Lower leg skin (tissue), 4 donors: ENCODE measurements around the gene STX10. TPM values are rescaled to one million over a fixed set of nuclear protein-coding genes. Genes with fewer than 3 reads are reported as not detected.

Experiments
- DNase-seq, 2 donors: peaks; one replicate each; pipeline ENCODE4 v3.0.0-alpha.2; 2019; ENCODE audit warnings: low spot score in 2 of 2
- H3K4me3 ChIP-seq: fragments of 200-600 bp; sonication (generic); 2 replicates; pipeline ENCODE4 v1.5.1; 2017; ENCODE audit warnings: mild to moderate bottlenecking, low read depth; ENCODE audit not compliant: poor library complexity, severe bottlenecking
- CTCF ChIP-seq, 3 donors: fragments of 450-650 bp; IDR thresholded peaks; one replicate each; pipeline ENCODE4 v1.5.1; 2016; ENCODE audit warnings: antibody characterized with exemption in 3 of 3, mild to moderate bottlenecking in 3 of 3, moderate library complexity in 2 of 3
- POLR2A ChIP-seq, 2 donors: fragments of 450-650 bp; IDR thresholded peaks; one replicate each; pipeline ENCODE4 v1.6.1; 2016 to 2017; ENCODE audit warnings: antibody characterized with exemption in 2 of 2, mild to moderate bottlenecking in 1 of 2, moderate library complexity in 1 of 2
- WGBS, 2 donors: methylation state at CpG; one replicate each; pipeline ENCODE4 v1.1.5; 2018; 5-methylcytosine and 5-hydroxymethylcytosine counted together
- intact Hi-C: fragments of 100-400 bp; cut with DNase I; formaldehyde crosslinking; loops from one replicate; pipeline ENCODE4 v1.15.0; 2023; ENCODE audit warnings: low total_unique reads
- total RNA-seq, 4 donors: library from RNA; depleted of rRNA; stranded (reverse); fragments of >200 nt; gene quantifications; one replicate each; pipeline ENCODE4 v1.1.0, GENCODE V29; 2016

The STX10 gene
- total RNA-seq, 4 donors from 2014 or later, result 67.8 to 110 (median 78.0) TPM

DNA sequence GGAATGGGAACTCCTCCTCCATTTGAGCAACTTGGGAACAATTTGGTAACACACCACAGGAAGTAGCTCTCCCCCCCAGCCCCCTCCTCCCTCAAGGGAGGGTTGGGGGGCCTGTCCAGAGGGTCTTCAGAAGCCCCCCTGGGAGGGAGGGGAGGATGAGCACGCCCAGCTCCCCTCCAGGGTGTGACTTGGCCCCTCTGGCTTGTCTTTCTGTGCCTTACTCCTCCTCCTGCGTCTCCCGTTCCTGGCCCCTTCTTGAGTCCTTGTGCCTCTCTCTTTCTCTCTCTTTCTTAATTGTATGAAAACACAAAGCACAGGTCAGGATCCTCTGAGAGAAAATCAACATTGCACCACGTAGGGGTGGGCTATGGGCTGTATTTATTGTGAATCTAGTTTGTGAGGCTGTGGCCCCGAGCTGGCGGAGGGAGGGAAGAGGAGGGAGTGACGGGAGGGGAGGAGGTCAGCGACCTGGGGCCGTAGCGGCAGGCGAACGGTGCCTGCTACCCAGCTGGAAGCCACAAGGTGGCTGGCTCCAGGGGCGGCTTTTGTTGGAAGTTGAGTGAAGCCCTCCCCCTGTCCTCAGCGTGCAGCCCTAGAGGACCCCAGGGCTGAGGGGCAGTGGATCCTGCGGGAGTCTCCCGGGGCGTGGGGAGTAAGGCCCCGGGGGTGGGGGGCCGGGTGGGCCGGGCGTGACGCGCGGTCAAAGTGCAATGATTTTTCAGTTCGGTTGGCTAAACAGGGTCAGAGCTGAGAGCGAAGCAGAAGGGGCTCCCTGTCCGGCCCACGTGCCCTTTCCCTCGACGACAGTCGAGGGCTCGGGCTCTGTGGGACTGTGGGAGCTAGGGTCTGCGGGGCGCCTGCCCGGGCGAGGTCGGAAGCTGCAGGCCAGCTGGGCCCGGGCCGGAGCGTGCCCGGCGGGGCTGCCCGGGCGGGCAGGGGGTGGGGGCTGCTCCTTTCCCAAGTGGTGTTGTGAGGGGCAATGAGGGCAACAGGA is 53.9 kb downstream of the STX10 start:
- H3K4me3 ChIP-seq, result no peak overlapping the region
- DNase-seq, result no peak
- intact Hi-C loops, result loop anchor here (5.0 kb wide), 1 partner anchor 119 kb away; no protein-coding TSS in a partner anchor
- TF ChIP-seq CTCF (IDR thresholded peaks at IDR 0.05) (peak in 1 of 3 donors; percentile 21), POLR2A (IDR thresholded peaks at IDR 0.05) (no peak)
- WGBS, 2 donors, result 39 to 60% methylated on average over 35 to 44 of the region's 44 CpGs

DNA sequence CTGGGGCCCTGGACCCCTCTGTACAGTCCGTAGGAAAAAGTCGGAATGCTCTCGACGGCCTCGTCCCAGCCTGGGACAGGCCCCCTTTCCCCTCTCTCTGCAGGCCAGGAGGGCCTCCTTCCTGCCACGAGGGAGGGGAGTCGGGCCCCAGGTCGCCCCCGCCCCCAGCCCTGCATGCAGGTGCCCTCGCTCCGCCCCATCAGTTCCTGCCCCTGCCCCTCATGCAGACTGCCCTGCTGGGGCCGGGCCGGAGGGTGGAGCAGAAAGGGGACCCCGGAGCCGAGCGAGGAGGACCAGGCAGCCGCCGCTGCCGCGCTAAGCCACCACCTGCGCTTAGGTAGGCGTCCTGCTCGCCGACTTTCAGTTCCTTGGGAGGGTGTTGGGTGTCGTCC is 54.8 kb downstream of the STX10 start:
- TF ChIP-seq POLR2A (IDR thresholded peaks at IDR 0.05), result no peak
- TF ChIP-seq CTCF (IDR thresholded peaks at IDR 0.05), result no peak
- WGBS, 2 donors, result 54 to 78% methylated on average over 24 to 25 of the region's 25 CpGs
- H3K4me3 ChIP-seq, result no peak overlapping the region
- intact Hi-C loops, result loop anchor here (5.0 kb wide), 1 partner anchor 118 kb away; no protein-coding TSS in a partner anchor
- DNase-seq, result no peak

GRCh38 chr19:13094771-13095392 is 55.3 kb downstream of the STX10 start:
- H3K4me3 ChIP-seq, result no peak overlapping the region
- DNase-seq, result no peak
- WGBS, 2 donors, result 48 to 57% methylated on average over 15 to 16 of the region's 16 CpGs
- TF ChIP-seq CTCF (IDR thresholded peaks at IDR 0.05) (no peak), POLR2A (IDR thresholded peaks at IDR 0.05) (no peak)
- intact Hi-C loops, result loop anchor here (5.0 kb wide), 1 partner anchor 118 kb away; no protein-coding TSS in a partner anchor

DNA sequence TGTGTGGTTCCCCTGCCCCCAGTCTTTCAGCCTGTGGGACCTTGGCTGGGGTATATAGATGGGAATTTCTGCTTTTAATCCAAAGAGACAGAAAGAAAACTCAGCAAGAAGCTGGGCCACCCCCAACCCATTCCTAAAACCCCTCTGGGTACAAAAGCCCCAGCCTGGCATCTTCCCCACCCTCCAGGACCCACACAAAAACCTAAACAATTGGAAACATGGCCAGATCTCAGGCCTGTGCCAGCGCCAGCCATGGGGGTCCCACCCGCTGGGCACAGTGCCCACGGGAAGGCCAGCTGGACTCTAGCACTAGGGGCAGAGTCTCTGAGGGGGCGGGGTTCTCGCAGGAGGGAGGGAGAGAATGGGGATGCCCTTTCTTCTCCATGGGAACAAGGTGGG is 56.1 kb downstream of the STX10 start:
- WGBS, 2 donors, result 30 to 36% methylated on average over 5 of the region's 5 CpGs
- H3K4me3 ChIP-seq, result no peak overlapping the region
- DNase-seq, result no peak
- TF ChIP-seq CTCF (IDR thresholded peaks at IDR 0.05) (no peak), POLR2A (IDR thresholded peaks at IDR 0.05) (no peak)
- intact Hi-C loops, result no loop called here

Other genes starting within 250 kb of the STX10 start
- under 1 TPM in 1 of 4 donors, not detected in 3; 0.26 TPM for gene SYCE2, start 231.1 kb downstream of the STX10 start, total RNA-seq
- 10 to 100 TPM; 45.9 to 71.4 (median 55.9) TPM for gene FARSA, start 216.7 kb downstream of the STX10 start, total RNA-seq
- gene CALR, start 211.8 kb downstream of the STX10 start, total RNA-seq, result 100 to 1,000 TPM; 171 to 350 (median 229) TPM
- gene RAD23A, start 204.5 kb downstream of the STX10 start, total RNA-seq, result 100 to 1,000 TPM; 101 to 128 (median 105) TPM
- gene GADD45GIP1, start 193.2 kb downstream of the STX10 start, total RNA-seq, result 10 to 100 TPM; 21.8 to 42.3 (median 29.7) TPM
- under 1 TPM in 1 of 4 donors, not detected in 3; 0.32 TPM for gene DAND5, start 180.8 kb downstream of the STX10 start, total RNA-seq
- gene NFIX, start 154.9 kb downstream of the STX10 start, total RNA-seq, result 100 to 1,000 TPM; 119 to 177 (median 136) TPM
- gene LYL1, start 47.5 kb downstream of the STX10 start, total RNA-seq, result 1 to 10 TPM; 4.9 to 8.3 (median 7.0) TPM
- 10 to 100 TPM; 17.7 to 60.4 (median 32.7) TPM for gene TRMT1, start 33.6 kb downstream of the STX10 start, total RNA-seq
- gene NACC1, start 32.1 kb downstream of the STX10 start, total RNA-seq, result 10 to 100 TPM; 21.4 to 46.1 (median 39.8) TPM
- gene IER2, start within 50 bp of the STX10 start, total RNA-seq, result 100 to 1,000 TPM; 118 to 146 (median 130) TPM